MCF 10A (cell line): ENCODE data around the gene NTRK2. TPM values are rescaled to one million over a fixed set of nuclear protein-coding genes. Genes with fewer than 3 reads are reported as not detected.
A peak's percentile ranks its signal among the peaks of the same experiment; 100 is the strongest.

Experiments used
- BruUV-seq: library from RNA; stranded (reverse); fragments of 400-500 nt; replicated peaks from 2 replicates; lab custom pipeline; 2021; lab: Mats Ljungman, UMichigan
- CTCF ChIA-PET: fragments of 300-600 bp; sonication (Branson Sonifier 250); formaldehyde crosslinking; extraction: SDS; loops from one replicate; lab custom pipeline; 2021; ENCODE audit warnings: antibody characterized with exemption, inconsistent platforms; lab: Yijun Ruan, JAX
- POLR2A ChIA-PET: fragments of 300-600, 350-650 bp; sonication (Branson Sonifier 250); formaldehyde crosslinking; extraction: SDS; loops from one replicate; lab custom pipeline; 2020; ENCODE audit warnings: antibody characterized with exemption, inconsistent platforms; lab: Yijun Ruan, JAX
- DNase-seq: peaks from one replicate; pipeline ENCODE4 v3.0.0-alpha.2; 2018; ENCODE audit not compliant: unreplicated experiment
- H3K27ac Mint-ChIP-seq: one replicate; pipeline ENCODE4 v1.8.0; 2022; ENCODE audit warnings: mild to moderate bottlenecking, low read depth, mixed read lengths; ENCODE audit not compliant: unreplicated experiment
- H3K27me3 Mint-ChIP-seq: one replicate; pipeline ENCODE4 v1.8.0; 2022; ENCODE audit warnings: mixed read lengths; ENCODE audit not compliant: insufficient read depth, unreplicated experiment
- H3K36me3 Mint-ChIP-seq: one replicate; pipeline ENCODE4 v1.8.0; 2022; ENCODE audit warnings: mild to moderate bottlenecking, moderate library complexity, mixed read lengths; ENCODE audit not compliant: insufficient read depth, unreplicated experiment
- H3K4me1 Mint-ChIP-seq: one replicate; pipeline ENCODE4 v1.8.0; 2022; ENCODE audit warnings: mixed read lengths; ENCODE audit not compliant: insufficient read depth, unreplicated experiment
- H3K4me3 Mint-ChIP-seq: one replicate; pipeline ENCODE4 v1.8.0; 2022; ENCODE audit warnings: mild to moderate bottlenecking, moderate library complexity, mixed read lengths; ENCODE audit not compliant: unreplicated experiment
- H3K9me3 Mint-ChIP-seq: one replicate; pipeline ENCODE4 v1.8.0; 2022; ENCODE audit warnings: mixed read lengths; ENCODE audit not compliant: unreplicated experiment
- intact Hi-C: fragments of 100-400 bp; cut with micrococcal nuclease; formaldehyde crosslinking; loops from 2 replicates; pipeline ENCODE4 v1.14.1; 2022
- total RNA-seq: library from RNA; stranded (reverse); gene quantifications from 2 replicates; pipeline ENCODE4 v1.2.3, GENCODE V29; 2022
- TF ChIP-seq, protein P1 (sequence below): fragments of 200-600 bp; IDR thresholded peaks from one replicate; pipeline ENCODE4 v1.8.0; 2022; ENCODE audit warnings: antibody characterized with exemption, mild to moderate bottlenecking; ENCODE audit not compliant: unreplicated experiment

The NTRK2 gene
- total RNA-seq, 1 experiment from 2014 or later, result not detected

DNA sequence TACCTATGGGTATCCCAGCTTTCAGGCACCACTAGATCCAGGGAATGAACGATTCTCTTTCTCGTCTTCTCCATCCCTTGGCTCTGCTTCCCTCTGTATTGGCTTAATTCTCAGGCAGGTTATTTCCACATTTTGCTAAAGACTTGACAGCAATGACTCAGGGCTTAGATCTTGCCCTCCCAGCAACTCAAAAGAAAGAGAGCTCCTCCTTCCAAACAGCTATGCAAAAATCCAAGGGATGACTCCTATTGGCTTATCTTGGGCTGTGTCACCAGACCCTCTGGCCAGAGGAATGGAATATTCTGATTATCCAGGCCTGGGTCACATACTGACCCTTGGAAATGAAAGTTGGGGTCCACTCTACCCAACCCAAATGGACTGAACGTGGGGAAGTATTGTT lies 270.2 kb downstream of the NTRK2 start:
- H3K36me3 Mint-ChIP-seq, result peaks cover 7% of the 10 kb centered on the region
- no peak overlapping the region for H3K4me3 Mint-ChIP-seq
- TF ChIP-seq, protein P1, sequence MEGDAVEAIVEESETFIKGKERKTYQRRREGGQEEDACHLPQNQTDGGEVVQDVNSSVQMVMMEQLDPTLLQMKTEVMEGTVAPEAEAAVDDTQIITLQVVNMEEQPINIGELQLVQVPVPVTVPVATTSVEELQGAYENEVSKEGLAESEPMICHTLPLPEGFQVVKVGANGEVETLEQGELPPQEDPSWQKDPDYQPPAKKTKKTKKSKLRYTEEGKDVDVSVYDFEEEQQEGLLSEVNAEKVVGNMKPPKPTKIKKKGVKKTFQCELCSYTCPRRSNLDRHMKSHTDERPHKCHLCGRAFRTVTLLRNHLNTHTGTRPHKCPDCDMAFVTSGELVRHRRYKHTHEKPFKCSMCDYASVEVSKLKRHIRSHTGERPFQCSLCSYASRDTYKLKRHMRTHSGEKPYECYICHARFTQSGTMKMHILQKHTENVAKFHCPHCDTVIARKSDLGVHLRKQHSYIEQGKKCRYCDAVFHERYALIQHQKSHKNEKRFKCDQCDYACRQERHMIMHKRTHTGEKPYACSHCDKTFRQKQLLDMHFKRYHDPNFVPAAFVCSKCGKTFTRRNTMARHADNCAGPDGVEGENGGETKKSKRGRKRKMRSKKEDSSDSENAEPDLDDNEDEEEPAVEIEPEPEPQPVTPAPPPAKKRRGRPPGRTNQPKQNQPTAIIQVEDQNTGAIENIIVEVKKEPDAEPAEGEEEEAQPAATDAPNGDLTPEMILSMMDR, result no peak
- peaks cover 14% of the 10 kb centered on the region for H3K4me1 Mint-ChIP-seq
- DNase-seq, result peak; percentile 17
- ChIA-PET CTCF (interaction anchor here (0.7 to 1.8 kb wide), 5 partner anchors 88 to 244 kb away, joined by 3 to 6 read pairs (median 3); no protein-coding TSS in a partner anchor), POLR2A (interaction anchor here (0.5 to 0.8 kb wide), 3 partner anchors 11 to 308 kb away, joined by 3 to 4 read pairs (median 3); no protein-coding TSS in a partner anchor)
- no peaks in the 10 kb centered on the region for H3K9me3 Mint-ChIP-seq
- no peaks in the 10 kb centered on the region for H3K27me3 Mint-ChIP-seq
- H3K27ac Mint-ChIP-seq, result no peak overlapping the region
- intact Hi-C loops, result no loop called here
- no TSS peak for BruUV-seq

DNA sequence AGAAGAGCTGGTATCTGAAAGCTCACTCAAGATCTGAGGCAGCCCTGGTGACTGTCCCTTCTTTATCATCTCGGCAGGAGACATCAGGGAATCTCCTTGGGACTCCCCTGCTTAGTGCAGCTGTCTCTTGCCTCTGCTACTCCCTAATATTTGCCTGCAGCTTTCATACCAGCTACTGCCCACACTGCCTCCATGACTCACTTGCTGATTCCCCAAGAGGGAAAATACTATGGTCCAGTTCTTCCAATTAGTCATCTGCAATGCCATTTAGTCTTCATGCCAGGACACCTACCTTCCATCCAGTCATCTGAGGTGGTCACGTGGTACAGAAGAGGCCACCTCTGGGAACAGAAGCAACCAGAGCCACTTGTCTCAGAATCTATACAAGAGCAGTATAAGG lies 270.8 kb downstream of the NTRK2 start:
- TF ChIP-seq, protein P1, result no peak
- DNase-seq, result peak; percentile 71
- CTCF ChIA-PET, result interaction anchor here (0.7 to 1.2 kb wide), 3 partner anchors 89 to 238 kb away, joined by 3 to 4 read pairs (median 3); no protein-coding TSS in a partner anchor
- no TSS peak for BruUV-seq
- Mint-ChIP-seq H3K27ac (no peak overlapping the region), H3K4me3 (no peak overlapping the region), H3K9me3 (no peaks in the 10 kb centered on the region), H3K4me1 (peaks cover 14% of the 10 kb centered on the region), H3K27me3 (no peaks in the 10 kb centered on the region), H3K36me3 (peaks cover 12% of the 10 kb centered on the region)
- POLR2A ChIA-PET, result interaction anchor here (0.7 to 0.8 kb wide), 2 partner anchors 11 to 307 kb away, joined by 3 to 4 read pairs; no protein-coding TSS in a partner anchor
- intact Hi-C loops, result no loop called here

DNA sequence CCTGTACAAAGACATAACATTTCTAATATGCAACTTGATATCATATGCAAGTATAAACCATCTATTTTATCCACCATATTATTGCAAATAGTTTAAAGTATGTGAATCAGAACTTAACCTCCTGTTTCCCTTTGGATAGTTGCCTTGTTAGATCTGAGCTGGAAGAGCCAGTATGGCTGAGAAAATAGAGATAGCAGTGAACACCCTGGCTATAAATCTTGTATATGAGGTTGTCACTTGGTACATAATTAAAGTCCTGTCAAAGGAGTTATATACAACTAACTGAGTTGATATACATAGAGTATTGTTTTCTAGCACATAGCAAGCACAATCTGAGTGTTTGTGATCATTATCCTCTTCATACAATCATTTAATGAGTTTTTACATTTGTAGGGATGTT lies 272.3 kb downstream of the NTRK2 start:
- DNase-seq, result no peak
- H3K27ac Mint-ChIP-seq, result no peak overlapping the region
- H3K9me3 Mint-ChIP-seq, result no peaks in the 10 kb centered on the region
- peaks cover 13% of the 10 kb centered on the region for H3K36me3 Mint-ChIP-seq
- intact Hi-C loops, result no loop called here
- TF ChIP-seq, protein P1, result no peak
- H3K27me3 Mint-ChIP-seq, result no peaks in the 10 kb centered on the region
- POLR2A ChIA-PET, result interaction anchor here (0.7 to 1.0 kb wide), 2 partner anchors 8 to 213 kb away, joined by 3 to 4 read pairs; no protein-coding TSS in a partner anchor
- no TSS peak for BruUV-seq
- no peak overlapping the region for H3K4me3 Mint-ChIP-seq
- H3K4me1 Mint-ChIP-seq, result peaks cover 17% of the 10 kb centered on the region
- CTCF ChIA-PET, result interaction anchor here (1.3 kb wide), 1 partner anchor 9 kb away, joined by 3 read pairs; no protein-coding TSS in a partner anchor

DNA sequence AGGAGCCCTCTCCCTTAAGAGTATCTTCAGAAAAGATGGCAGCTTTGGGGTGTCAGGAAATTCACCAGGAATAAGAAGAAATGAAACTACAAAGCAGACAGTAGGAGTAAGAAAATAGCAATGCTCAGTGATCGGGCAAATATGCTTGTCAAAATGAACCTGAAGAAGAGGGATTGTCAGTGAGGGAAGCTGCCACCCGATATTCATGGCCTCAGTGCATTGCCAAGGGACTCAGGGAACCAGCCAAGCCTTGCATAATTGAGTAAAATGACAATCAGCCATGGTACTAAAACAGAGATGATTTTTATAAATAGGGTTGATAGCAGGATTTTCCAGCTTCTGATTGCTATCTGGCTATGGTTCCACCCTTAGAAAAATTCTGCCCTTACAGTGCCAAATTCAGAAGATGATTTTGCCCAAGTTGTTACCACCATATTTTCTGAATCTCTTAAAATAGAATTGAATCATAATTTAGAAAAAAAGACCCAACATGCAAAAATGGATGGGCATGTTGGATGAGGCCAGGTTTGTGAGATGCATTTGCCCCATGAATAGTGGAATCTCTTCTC lies 274.0 kb downstream of the NTRK2 start:
- Mint-ChIP-seq H3K27me3 (no peaks in the 10 kb centered on the region), H3K4me1 (peaks cover 28% of the 10 kb centered on the region), H3K9me3 (no peaks in the 10 kb centered on the region), H3K36me3 (peaks cover 13% of the 10 kb centered on the region), H3K27ac (no peak overlapping the region), H3K4me3 (no peak overlapping the region)
- DNase-seq, result no peak
- no TSS peak for BruUV-seq
- TF ChIP-seq, protein P1, result no peak
- intact Hi-C loops, result no loop called here
- CTCF ChIA-PET, result interaction anchor here (0.6 to 1.5 kb wide), 3 partner anchors 13 to 546 kb away, joined by 3 read pairs; no protein-coding TSS in a partner anchor
- POLR2A ChIA-PET, result interaction anchor here (0.6 to 1.1 kb wide), 3 partner anchors 9 to 578 kb away, joined by 3 read pairs; no protein-coding TSS in a partner anchor
